ENCODE data around the gene PLEKHF1. TPM values are rescaled to one million over a fixed set of nuclear protein-coding genes. Genes with fewer than 3 reads are reported as not detected.
A peak's percentile ranks its signal among the peaks of the same experiment; 100 is the strongest.

PLEKHF1 gene
- total RNA-seq, 2 experiments from 2014 or later = 33.3 to 35.9 TPM

DNA sequence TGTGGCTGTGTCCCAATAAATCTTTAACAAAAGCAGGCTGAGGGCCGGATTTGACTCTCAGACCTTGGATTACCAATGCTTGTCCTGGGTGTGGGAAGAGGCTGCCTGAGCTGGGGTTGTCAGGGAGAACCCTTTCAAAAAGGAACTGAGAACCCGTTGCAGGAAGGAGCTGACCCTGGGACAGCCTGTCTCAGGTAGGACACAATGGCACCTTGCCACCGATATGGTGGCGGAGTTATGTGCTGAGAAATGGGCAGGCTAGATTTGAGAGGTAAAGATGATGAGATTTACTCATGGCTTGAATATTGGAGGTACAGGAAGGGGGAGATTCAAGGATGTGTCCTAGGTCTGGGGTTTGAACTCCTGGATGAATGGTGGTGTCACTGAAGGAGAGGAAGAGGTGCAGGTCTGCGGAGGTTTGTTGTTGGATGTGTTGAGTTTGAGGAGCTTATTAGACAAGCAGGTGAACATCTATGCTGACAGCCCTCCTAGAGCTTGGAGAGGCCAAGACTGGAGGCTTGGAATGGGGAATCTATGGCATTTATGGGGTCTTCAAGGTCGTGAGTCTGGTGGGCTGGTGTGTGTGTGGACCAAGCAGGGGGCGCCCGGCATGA lies 7.2 kb downstream of the PLEKHF1 start:
- POLR2A ChIA-PET = interaction anchor here (1.2 to 2.8 kb wide), 8 partner anchors 9 to 66 kb away, joined by 4 to 42 read pairs (median 9); partner anchors contain the start of genes C19orf12 and POP4
- peak; percentile 35 for DNase-seq
- H3K27me3 Mint-ChIP-seq = no peaks in the 10 kb centered on the region
- peaks cover 71% of the 10 kb centered on the region for H3K4me1 Mint-ChIP-seq
- H3K9me3 Mint-ChIP-seq = no peaks in the 10 kb centered on the region
- no peak for ATAC-seq (ENCODE audit: low read depth)
- H3K36me3 Mint-ChIP-seq = peaks cover 32% of the 10 kb centered on the region
- H3K4me3 Mint-ChIP-seq = peak overlapping the region; percentile 78
- peak overlapping the region; percentile 94 for H3K27ac Mint-ChIP-seq

DNA sequence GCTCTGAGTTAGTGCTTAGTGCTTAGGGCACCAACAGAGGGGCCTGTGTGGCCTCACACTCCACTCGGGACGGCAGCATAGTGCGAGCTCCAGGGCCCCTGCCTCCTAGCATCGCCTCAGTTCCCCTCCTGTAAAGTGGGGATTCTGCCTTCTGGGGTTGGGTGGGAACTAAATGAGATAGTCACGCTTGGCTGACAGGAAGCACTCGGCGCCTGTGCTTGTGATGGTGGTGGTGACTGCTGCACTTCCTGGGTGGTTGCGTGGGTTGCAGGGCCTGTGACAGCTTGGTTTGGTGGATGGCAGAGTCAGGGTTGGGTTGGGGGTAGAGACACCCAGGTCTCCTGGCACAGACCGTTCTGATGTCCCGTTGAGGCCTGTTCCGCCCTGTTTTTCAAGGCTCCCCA lies 7.7 kb downstream of the PLEKHF1 start:
- Mint-ChIP-seq H3K36me3 (peaks cover 30% of the 10 kb centered on the region), H3K4me1 (peaks cover 67% of the 10 kb centered on the region), H3K4me3 (peak overlapping the region; percentile 78), H3K27ac (peak overlapping the region; percentile 94), H3K9me3 (no peaks in the 10 kb centered on the region), H3K27me3 (no peaks in the 10 kb centered on the region)
- DNase-seq (peak; percentile 77), ATAC-seq (ENCODE audit: low read depth) (peak; percentile 70)
- POLR2A ChIA-PET = interaction anchor here (1.2 to 2.8 kb wide), 6 partner anchors 7 to 66 kb away, joined by 4 to 42 read pairs (median 12); partner anchors contain the start of genes C19orf12, PLEKHF1 and POP4

DNA sequence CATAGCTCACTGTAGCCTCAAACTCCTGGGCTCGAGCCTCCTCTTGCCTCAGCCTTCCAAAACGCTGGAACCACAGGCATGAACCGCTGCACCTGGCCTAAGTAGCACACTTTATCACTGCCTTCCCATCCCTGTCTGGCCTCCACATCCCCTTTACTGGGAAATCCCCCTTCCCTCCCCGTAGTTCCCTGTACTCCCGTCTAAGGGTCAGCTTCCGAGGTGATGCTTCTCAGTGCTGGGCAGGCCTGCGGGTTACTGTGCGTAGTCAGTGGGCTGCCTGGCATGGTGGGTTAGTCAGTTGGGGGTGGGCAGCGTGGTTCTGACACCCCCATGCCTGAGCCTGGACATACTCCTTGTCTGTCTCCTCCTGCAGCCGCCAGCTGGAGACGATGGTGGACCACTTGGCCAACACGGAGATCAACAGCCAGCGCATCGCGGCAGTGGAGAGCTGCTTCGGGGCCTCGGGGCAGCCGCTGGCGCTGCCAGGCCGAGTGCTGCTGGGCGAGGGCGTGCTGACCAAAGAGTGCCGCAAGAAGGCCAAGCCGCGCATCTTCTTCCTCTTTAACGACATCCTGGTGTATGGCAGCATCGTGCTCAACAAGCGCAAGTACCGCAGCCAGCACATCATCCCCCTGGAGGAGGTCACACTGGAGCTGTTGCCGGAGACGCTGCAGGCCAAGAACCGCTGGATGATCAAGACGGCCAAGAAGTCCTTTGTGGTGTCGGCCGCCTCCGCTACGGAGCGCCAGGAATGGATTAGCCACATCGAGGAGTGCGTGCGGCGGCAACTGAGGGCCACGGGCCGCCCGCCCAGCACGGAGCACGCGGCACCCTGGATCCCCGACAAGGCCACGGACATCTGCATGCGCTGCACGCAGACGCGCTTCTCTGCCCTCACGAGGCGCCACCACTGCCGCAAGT lies 8.4 kb downstream of the PLEKHF1 start:
- ATAC-seq (ENCODE audit: low read depth) (no peak), DNase-seq (peak; percentile 28)
- Mint-ChIP-seq H3K4me1 (peaks cover 59% of the 10 kb centered on the region), H3K9me3 (no peaks in the 10 kb centered on the region), H3K4me3 (peak overlapping the region; percentile 78), H3K27me3 (no peaks in the 10 kb centered on the region), H3K27ac (peak overlapping the region; percentile 94), H3K36me3 (peaks cover 32% of the 10 kb centered on the region)
- POLR2A ChIA-PET = interaction anchor here (1.2 to 2.8 kb wide), 5 partner anchors 8 to 67 kb away, joined by 4 to 42 read pairs (median 10); partner anchors contain the start of genes C19orf12, PLEKHF1 and POP4

DNA sequence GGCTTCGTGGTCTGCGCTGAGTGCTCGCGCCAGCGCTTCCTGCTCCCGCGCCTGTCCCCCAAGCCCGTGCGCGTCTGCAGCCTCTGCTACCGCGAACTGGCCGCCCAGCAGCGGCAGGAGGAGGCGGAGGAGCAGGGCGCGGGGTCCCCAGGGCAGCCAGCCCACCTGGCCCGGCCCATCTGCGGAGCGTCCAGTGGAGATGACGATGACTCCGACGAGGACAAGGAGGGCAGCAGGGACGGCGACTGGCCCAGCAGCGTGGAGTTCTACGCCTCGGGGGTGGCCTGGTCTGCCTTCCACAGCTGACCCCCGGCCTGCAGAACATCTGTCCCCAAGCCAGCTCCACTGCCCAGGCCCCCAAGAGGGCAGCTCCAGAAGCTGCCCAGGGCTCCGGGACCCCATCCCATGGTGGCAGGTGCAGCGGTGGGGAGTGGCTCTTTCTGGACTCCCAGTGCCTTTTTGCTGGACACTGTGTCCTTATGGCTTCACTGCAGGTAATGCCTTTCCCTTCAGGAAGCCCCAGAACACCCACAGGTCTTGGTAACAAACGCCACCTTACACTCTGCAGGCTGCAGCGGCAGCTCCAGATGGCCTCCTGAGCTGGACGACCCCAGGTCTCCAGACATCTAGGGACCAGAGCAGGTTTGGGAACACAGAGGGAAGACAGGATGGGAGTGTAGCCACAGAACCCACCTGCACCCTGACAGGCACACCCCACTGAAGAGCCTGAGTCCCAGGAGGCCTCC lies 9.3 kb downstream of the PLEKHF1 start:
- no peaks in the 10 kb centered on the region for H3K9me3 Mint-ChIP-seq
- POLR2A ChIA-PET = interaction anchor here (2.2 kb wide), 1 partner anchor 9 kb away, joined by 5 read pairs; the partner anchor contains the start of gene PLEKHF1
- ATAC-seq (ENCODE audit: low read depth) = no peak
- H3K4me1 Mint-ChIP-seq = peaks cover 52% of the 10 kb centered on the region
- no peak overlapping the region for H3K4me3 Mint-ChIP-seq
- H3K36me3 Mint-ChIP-seq = peaks cover 30% of the 10 kb centered on the region
- DNase-seq = peak; percentile 23
- no peaks in the 10 kb centered on the region for H3K27me3 Mint-ChIP-seq
- H3K27ac Mint-ChIP-seq = no peak overlapping the region

DNA sequence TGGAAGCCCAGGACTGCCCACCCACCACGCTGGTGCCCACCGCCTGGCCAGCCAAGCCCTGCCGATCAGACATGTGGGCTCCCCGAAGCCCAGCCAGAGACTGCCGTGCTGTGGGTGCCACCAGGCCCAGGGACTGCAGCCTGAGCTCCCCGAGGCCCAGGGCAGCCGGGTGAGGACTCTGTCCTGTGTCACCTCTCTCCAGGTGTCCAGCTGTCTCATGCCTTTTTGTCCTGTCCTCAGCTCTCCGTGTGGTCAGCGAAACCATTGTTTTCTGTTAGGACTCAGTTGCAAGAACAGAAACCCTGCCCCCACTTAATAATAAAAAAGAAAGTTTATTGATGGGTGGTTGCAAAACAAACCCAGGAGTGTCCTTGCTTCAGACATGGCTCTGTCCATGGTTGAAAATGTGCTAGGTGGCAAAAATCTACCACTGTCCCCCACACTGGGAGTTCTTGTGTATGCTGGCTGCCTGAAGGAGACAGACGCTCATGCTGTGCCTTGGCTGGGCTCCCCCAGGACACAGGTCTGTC lies 9.9 kb downstream of the PLEKHF1 start:
- ATAC-seq (ENCODE audit: low read depth) (no peak), DNase-seq (peak; percentile 26)
- H3K27me3 Mint-ChIP-seq = no peaks in the 10 kb centered on the region
- H3K9me3 Mint-ChIP-seq = no peaks in the 10 kb centered on the region
- no peak overlapping the region for H3K4me3 Mint-ChIP-seq
- peaks cover 52% of the 10 kb centered on the region for H3K4me1 Mint-ChIP-seq
- POLR2A ChIA-PET = interaction anchor here (2.2 kb wide), 1 partner anchor 10 kb away, joined by 5 read pairs; the partner anchor contains the start of gene PLEKHF1
- H3K36me3 Mint-ChIP-seq = peaks cover 24% of the 10 kb centered on the region
- H3K27ac Mint-ChIP-seq = no peak overlapping the region

DNA sequence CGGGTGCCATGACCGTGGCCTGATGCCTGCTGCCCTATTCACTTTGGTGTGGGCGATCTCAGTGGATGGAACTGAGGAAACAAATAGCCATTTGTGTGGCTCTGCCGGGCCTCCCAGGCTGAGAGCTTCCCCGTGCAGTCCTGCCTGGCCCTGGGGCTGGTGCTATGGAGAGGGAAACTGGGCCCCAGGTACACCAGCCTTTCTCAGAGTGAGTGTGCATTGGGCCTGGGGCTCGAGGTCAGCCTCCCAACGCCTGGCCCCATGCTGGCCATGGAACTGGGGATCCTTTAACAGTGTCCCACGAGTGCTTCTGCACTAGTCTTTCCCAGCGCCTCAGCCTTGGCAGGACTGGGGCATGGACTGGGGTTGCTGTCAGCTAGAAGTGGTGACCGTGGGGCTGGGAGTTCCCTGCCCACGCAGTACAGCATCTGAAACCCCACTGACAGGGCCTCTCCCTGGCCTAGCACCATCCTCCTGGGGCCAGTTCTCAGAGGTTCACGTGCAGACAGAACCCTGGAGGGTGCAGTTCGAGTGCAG lies 10.5 kb downstream of the PLEKHF1 start:
- Mint-ChIP-seq H3K9me3 (no peaks in the 10 kb centered on the region), H3K4me3 (no peak overlapping the region), H3K27me3 (no peaks in the 10 kb centered on the region), H3K36me3 (peaks cover 19% of the 10 kb centered on the region), H3K4me1 (peaks cover 49% of the 10 kb centered on the region), H3K27ac (no peak overlapping the region)
- POLR2A ChIA-PET = interaction anchor here (2.0 to 6.5 kb wide), 2 partner anchors 9 to 38 kb away, joined by 5 to 67 read pairs; partner anchors contain the start of genes C19orf12 and PLEKHF1
- ATAC-seq (ENCODE audit: low read depth) (no peak), DNase-seq (peak; percentile 26)

DNA sequence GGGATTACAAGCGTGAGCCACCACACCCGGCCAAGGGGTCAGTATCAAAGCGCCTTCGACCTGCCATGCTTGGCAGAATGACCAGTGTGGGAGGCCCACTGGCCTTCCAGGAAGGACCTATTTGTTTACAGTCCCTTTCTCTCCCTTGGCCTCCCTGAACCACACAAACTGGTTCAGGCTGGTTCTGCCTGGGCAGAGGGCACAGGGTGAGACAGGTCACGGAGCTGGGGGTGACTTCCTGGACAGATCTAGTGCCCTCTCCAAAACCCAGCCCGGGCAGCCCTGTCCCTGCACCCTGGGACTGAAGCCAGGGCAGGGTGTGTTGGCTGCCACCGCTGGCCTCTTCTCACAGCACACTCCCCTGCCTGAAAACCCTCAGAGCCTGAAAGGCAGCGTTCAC lies 11.3 kb downstream of the PLEKHF1 start:
- Mint-ChIP-seq H3K27ac (peak overlapping the region; percentile 58), H3K27me3 (no peaks in the 10 kb centered on the region), H3K9me3 (no peaks in the 10 kb centered on the region), H3K4me3 (no peak overlapping the region), H3K36me3 (peaks cover 10% of the 10 kb centered on the region), H3K4me1 (peaks cover 48% of the 10 kb centered on the region)
- POLR2A ChIA-PET = interaction anchor here (1.9 to 6.5 kb wide), 3 partner anchors 10 to 70 kb away, joined by 5 to 67 read pairs (median 10); partner anchors contain the start of genes C19orf12, PLEKHF1 and POP4
- ATAC-seq (ENCODE audit: low read depth) (no peak), DNase-seq (peak; percentile 26)

DNA sequence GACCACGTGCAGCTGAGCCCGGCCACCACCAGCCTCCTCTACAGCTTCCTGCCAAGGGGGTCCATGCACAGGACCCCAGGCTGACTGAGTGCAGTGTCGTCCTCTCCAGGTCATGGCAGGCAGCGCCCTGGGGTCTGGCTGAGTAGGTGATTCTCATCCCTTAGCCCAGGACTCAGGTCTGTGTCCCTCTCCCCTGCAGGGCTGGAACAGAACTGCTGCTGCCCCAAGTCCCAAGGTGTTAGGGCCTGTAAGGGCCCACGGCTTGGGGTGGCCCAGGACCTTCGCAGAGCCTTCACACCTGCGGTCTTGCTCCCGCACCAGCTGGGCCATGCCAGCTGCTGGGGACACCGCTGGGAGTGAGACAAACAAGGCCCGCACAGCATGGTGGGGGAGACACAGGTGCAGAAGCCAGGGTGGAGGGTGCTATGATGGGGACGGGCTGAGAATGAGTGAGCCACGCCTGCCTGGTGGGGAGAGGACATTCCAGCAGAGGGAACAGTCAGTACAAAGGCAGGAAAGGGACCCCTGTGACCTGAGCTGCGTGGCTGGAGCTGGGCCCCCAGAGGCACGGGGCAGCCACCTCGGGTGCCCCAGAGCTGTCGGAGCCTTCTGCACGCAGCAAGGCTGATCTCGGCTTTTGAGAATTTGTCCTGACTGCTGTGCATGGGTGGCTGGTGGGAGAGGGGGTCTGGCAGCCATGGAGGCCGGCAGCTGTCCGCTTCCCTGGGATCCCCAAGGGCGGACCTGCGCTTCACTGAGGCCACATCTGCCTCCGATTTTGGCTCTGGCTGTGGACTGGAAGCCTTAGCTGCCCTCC lies 11.9 kb downstream of the PLEKHF1 start:
- ATAC-seq (ENCODE audit: low read depth) (no peak), DNase-seq (peak; percentile 27)
- Mint-ChIP-seq H3K27ac (no peak overlapping the region), H3K27me3 (no peaks in the 10 kb centered on the region), H3K4me1 (peaks cover 45% of the 10 kb centered on the region), H3K4me3 (no peak overlapping the region), H3K36me3 (peaks cover 6% of the 10 kb centered on the region), H3K9me3 (no peaks in the 10 kb centered on the region)
- POLR2A ChIA-PET = interaction anchor here (1.9 to 6.5 kb wide), 3 partner anchors 10 to 71 kb away, joined by 5 to 67 read pairs (median 10); partner anchors contain the start of genes C19orf12, PLEKHF1 and POP4

DNA sequence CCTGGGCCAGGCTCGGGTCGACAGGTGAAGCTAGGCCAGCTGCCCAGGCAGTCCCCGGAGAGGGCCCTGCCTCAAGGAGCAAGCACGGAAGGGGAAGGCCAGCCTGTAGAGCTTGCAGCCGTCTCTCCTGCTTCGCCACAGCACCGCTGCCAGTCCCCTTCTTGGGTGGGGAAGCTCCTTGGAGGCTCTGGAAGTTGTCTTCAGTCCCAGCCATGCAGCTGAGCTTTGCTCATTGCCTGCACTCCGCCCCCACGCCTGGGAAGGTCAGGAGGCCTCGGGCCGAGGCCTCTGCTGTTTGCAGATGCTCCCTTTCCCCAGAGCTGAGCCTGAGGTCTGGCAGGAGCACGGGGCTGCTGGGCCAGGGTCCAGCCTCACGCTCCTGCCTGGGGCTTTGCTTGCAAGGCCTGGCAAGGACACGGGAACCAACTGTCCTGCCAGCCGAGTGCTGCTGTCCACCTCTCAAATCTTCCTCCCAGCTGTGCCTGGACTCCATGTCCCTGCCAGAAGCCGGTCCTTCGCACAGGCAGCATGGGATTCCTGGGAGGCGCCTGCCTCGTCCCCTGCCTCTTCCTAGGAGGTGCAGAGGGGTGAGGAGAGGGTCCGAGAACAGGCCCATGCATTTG lies 13.3 kb downstream of the PLEKHF1 start:
- Mint-ChIP-seq H3K27ac (peak overlapping the region; percentile 51), H3K9me3 (no peaks in the 10 kb centered on the region), H3K36me3 (peaks cover 6% of the 10 kb centered on the region), H3K4me3 (no peak overlapping the region), H3K4me1 (peaks cover 32% of the 10 kb centered on the region), H3K27me3 (no peaks in the 10 kb centered on the region)
- POLR2A ChIA-PET = interaction anchor here (0.5 to 6.5 kb wide), 5 partner anchors 12 to 128 kb away, joined by 3 to 67 read pairs (median 6); partner anchors contain the start of genes C19orf12, PLEKHF1 and POP4
- no peak for ATAC-seq (ENCODE audit: low read depth)
- no peak for DNase-seq

DNA sequence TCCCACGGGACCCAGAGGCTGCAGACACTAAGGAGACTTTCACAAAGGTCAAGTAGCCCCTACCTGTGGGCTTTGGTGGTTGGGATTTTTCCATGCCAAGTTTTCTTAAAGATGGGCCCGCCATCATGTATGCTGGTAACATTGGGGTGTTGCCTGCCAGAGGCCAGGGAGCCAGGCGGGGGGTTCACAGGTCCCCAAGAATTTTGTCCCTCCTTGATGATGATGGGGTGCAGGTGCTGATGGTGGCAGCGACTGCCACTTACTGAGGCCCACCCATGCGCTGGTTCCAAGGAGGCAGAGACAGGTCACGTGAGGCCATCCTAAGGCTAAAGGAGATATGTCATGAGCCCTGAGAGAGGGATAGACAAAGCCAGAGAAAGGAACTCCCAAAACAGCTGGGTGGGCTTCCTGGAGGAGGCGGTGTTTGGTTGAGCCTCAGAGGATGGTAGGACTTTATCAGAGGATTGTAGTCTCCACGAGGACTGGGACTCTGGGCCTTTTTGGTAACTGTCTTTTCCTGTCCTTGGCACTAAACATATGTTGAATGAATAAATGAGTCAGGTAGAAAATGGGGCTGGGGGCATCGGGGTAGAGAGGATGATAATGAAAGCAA lies 14.4 kb downstream of the PLEKHF1 start:
- H3K9me3 Mint-ChIP-seq = no peaks in the 10 kb centered on the region
- H3K27ac Mint-ChIP-seq = peak overlapping the region; percentile 70
- peaks cover 36% of the 10 kb centered on the region for H3K4me1 Mint-ChIP-seq
- H3K36me3 Mint-ChIP-seq = peaks cover 4% of the 10 kb centered on the region
- DNase-seq = no peak
- no peaks in the 10 kb centered on the region for H3K27me3 Mint-ChIP-seq
- peak overlapping the region; percentile 43 for H3K4me3 Mint-ChIP-seq
- POLR2A ChIA-PET = interaction anchor here (1.0 to 6.5 kb wide), 4 partner anchors 8 to 74 kb away, joined by 4 to 67 read pairs (median 7); partner anchors contain the start of genes C19orf12, PLEKHF1 and POP4
- no peak for ATAC-seq (ENCODE audit: low read depth)

DNA sequence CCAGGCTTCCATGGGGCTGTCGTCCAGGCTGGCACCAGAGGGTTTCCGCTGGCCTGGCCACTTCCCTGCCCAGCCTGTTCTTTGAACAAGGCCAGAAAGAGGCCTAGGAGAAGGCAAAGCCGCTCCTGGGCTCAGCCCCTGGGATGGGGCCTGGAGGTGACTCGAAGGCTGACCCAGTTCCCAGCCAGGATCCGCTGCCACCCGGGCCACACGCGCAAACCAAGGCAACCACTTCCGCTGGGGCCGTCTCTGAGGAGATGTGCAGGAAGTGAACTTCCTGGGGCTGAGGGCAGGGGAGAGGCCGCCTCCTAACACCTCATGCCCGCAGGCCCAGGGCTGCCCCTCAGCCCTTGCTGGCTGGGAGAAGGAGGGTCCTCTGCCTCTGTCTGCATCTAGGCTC lies 15.2 kb downstream of the PLEKHF1 start:
- peak overlapping the region; percentile 54 for H3K4me3 Mint-ChIP-seq
- H3K36me3 Mint-ChIP-seq = peaks cover 4% of the 10 kb centered on the region
- peak overlapping the region; percentile 84 for H3K27ac Mint-ChIP-seq
- POLR2A ChIA-PET = interaction anchor here (1.0 to 6.5 kb wide), 7 partner anchors 7 to 75 kb away, joined by 3 to 67 read pairs (median 8); partner anchors contain the start of genes C19orf12, PLEKHF1 and POP4
- peaks cover 36% of the 10 kb centered on the region for H3K4me1 Mint-ChIP-seq
- no peaks in the 10 kb centered on the region for H3K9me3 Mint-ChIP-seq
- DNase-seq (peak; percentile 88), ATAC-seq (ENCODE audit: low read depth) (peak; percentile 91)
- no peaks in the 10 kb centered on the region for H3K27me3 Mint-ChIP-seq

Data from activated naive CD8-positive, alpha-beta T cell treated with anti-CD3 and anti-CD28 coated beads, Interleukin-2, amount 10 ng/mL, durations not matched to agents 7 days and 5 days (primary cell).